HEK293T (cell line): ENCODE measurements around the gene HBA2.

ENCODE experiments used
- BHLHE40 ChIP-seq: fragments of 450-650 bp; IDR thresholded peaks from 2 replicates; pipeline ENCODE4 v1.6.1; 2016; ENCODE audit warnings: mild to moderate bottlenecking, moderate library complexity, borderline replicate concordance
- CTBP1 ChIP-seq: fragments of 450-650 bp; IDR thresholded peaks from 2 replicates; pipeline ENCODE4 v1.6.1; 2016; ENCODE audit warnings: borderline replicate concordance
- ELF4 ChIP-seq: fragments of 450-650 bp; IDR thresholded peaks from 2 replicates; pipeline ENCODE4 v1.6.1; 2017; ENCODE audit warnings: antibody characterized with exemption
- FOXM1 ChIP-seq: fragments of 450-650 bp; IDR thresholded peaks from 2 replicates; pipeline ENCODE4 v1.6.1; 2017; ENCODE audit warnings: mild to moderate bottlenecking, borderline replicate concordance
- SP1 ChIP-seq: fragments of 450-650 bp; IDR thresholded peaks from 2 replicates; pipeline ENCODE4 v1.6.1; 2017
- SUZ12 ChIP-seq: fragments of 450-650 bp; IDR thresholded peaks from 2 replicates; pipeline ENCODE4 v1.6.1; 2016; ENCODE audit warnings: mild to moderate bottlenecking
- TARDBP ChIP-seq: fragments of 450-650 bp; IDR thresholded peaks from 2 replicates; pipeline ENCODE4 v1.6.1; 2016

- no peak for TF ChIP-seq ELF4
- no peak for TF ChIP-seq CTBP1
- TF ChIP-seq FOXM1, result no peak
- no peak for TF ChIP-seq SP1
- no peak for TF ChIP-seq BHLHE40
- no peak for TF ChIP-seq SUZ12
- TF ChIP-seq TARDBP, result no peak
Measured at GRCh38 chr16:130533-131173, 42.0 kb upstream of the HBA2 start.
